Liver (tissue), 9 donors: Measurements from ENCODE around the gene MCU. TPM values are rescaled to one million over a fixed set of nuclear protein-coding genes. Genes with fewer than 3 reads are reported as not detected.

Experiments used
- DNase-seq: peaks from one replicate; pipeline ENCODE4 v3.0.0-alpha.2; 2017; ENCODE audit warnings: low spot score
- H3K27ac ChIP-seq, 2 donors: one replicate each; pipeline ENCODE4 v1.7.0; 2013; ENCODE audit warnings: inconsistent platforms in 2 of 2, low read length in 2 of 2, control low read depth in 1 of 2, low read depth in 1 of 2, mild to moderate bottlenecking in 1 of 2
- H3K27me3 ChIP-seq, 4 donors: one replicate each; pipeline versions ENCODE4 v1.6.1 to v1.7.0; 2013; ENCODE audit warnings: low read length in 3 of 4, inconsistent platforms in 1 of 4, mild to moderate bottlenecking in 1 of 4, moderate library complexity in 1 of 4; ENCODE audit not compliant: control insufficient read depth in 4 of 4, insufficient read depth in 4 of 4
- H3K36me3 ChIP-seq, 4 donors: one replicate each; pipeline versions ENCODE4 v1.6.1 to v1.7.0; 2013; ENCODE audit warnings: low read length in 3 of 4, mild to moderate bottlenecking in 3 of 4, low read depth in 1 of 4, moderate library complexity in 1 of 4; ENCODE audit not compliant: control insufficient read depth in 4 of 4, insufficient read depth in 3 of 4
- H3K4me1 ChIP-seq, 4 donors: one replicate each; pipeline versions ENCODE4 v1.6.1 to v1.7.0; 2013; ENCODE audit warnings: low read length in 3 of 4, mild to moderate bottlenecking in 3 of 4, moderate library complexity in 1 of 4; ENCODE audit not compliant: control insufficient read depth in 4 of 4, insufficient read depth in 4 of 4
- H3K4me3 ChIP-seq, 3 donors: one replicate each; pipeline versions ENCODE4 v1.6.1 to v1.7.0; 2013; ENCODE audit warnings: low read length in 3 of 3, control low read depth in 1 of 3, low read depth in 1 of 3, mild to moderate bottlenecking in 1 of 3
- H3K9ac ChIP-seq, 2 donors: one replicate each; pipeline ENCODE4 v1.7.0; 2013; ENCODE audit warnings: low read length in 2 of 2, mild to moderate bottlenecking in 2 of 2, moderate library complexity in 2 of 2, control low read depth in 1 of 2, low read depth in 1 of 2
- H3K9me3 ChIP-seq, 4 donors: one replicate each; pipeline versions ENCODE4 v1.6.1 to v1.7.0; 2013; ENCODE audit warnings: low read length in 3 of 4; ENCODE audit not compliant: control insufficient read depth in 4 of 4
- ATF3 ChIP-seq: IDR thresholded peaks from 2 replicates; pipeline ENCODE4 v1.6.1; 2016; ENCODE audit warnings: antibody characterized with exemption
- EGR1 ChIP-seq, 2 donors: IDR thresholded peaks; 2 replicates each; pipeline ENCODE4 v1.6.1; 2016 to 2018; ENCODE audit warnings: antibody characterized with exemption in 2 of 2, low read depth in 2 of 2
- FOXA1 ChIP-seq: IDR thresholded peaks from 2 replicates; pipeline ENCODE4 v1.6.1; 2016; ENCODE audit warnings: antibody characterized with exemption
- FOXA2 ChIP-seq: IDR thresholded peaks from 2 replicates; pipeline ENCODE4 v1.6.1; 2016; ENCODE audit warnings: antibody characterized with exemption
- GABPA ChIP-seq, 2 donors: IDR thresholded peaks in 1 of 2; conservative IDR thresholded peaks in 1 of 2; 2 replicates each; pipeline ENCODE4 v1.6.1; 2016; ENCODE audit warnings: antibody characterized with exemption in 2 of 2, mild to moderate bottlenecking in 1 of 2, moderate library complexity in 1 of 2
- HNF4A ChIP-seq, 2 donors: conservative IDR thresholded peaks; 2 replicates each; pipeline ENCODE4 v1.6.1; 2016; ENCODE audit warnings: antibody characterized with exemption in 2 of 2, mild to moderate bottlenecking in 2 of 2
- HNF4G ChIP-seq: IDR thresholded peaks from 2 replicates; pipeline ENCODE4 v1.6.1; 2016; ENCODE audit warnings: antibody characterized with exemption
- JUND ChIP-seq, 2 donors: IDR thresholded peaks; 2 replicates each; pipeline ENCODE4 v1.6.1; 2016; ENCODE audit warnings: antibody characterized with exemption in 2 of 2
- RAD21 ChIP-seq, 2 donors: IDR thresholded peaks; 2 replicates each; pipeline ENCODE4 v1.6.1; 2016; ENCODE audit warnings: antibody characterized with exemption in 2 of 2, mild to moderate bottlenecking in 2 of 2
- SP1 ChIP-seq: IDR thresholded peaks from 2 replicates; pipeline ENCODE4 v1.6.1; 2018; ENCODE audit warnings: antibody characterized with exemption, mild to moderate bottlenecking
- TAF1 ChIP-seq: conservative IDR thresholded peaks from 2 replicates; pipeline ENCODE4 v1.6.1; 2016; ENCODE audit warnings: antibody characterized with exemption, mild to moderate bottlenecking
- YY1 ChIP-seq: IDR thresholded peaks from 2 replicates; pipeline ENCODE4 v1.6.1; 2016; ENCODE audit warnings: antibody characterized with exemption, mild to moderate bottlenecking
- WGBS: extraction: QIAGEN DNeasy Blood & Tissue Kit; methylation state at CpG from one replicate; pipeline ENCODE4 v1.1.7; 2013; 5-methylcytosine and 5-hydroxymethylcytosine counted together
- polyA plus RNA-seq, 2 donors: library from polyadenylated mRNA; stranded (reverse) in 1 of 2; unstranded in 1 of 2; fragments of 200-250 nt in 1 of 2; fragments of >200 nt in 1 of 2; fragmentation: Nextera tagmentation in 1 of 2; extraction: Ambion mirVana in 1 of 2; gene quantifications; one replicate each; pipeline versions ENCODE4 v1.2.1 to v1.2.3, GENCODE V29; 2013 to 2015
- total RNA-seq, 2 donors: library from RNA; depleted of rRNA; stranded (reverse); fragments of >200 nt; gene quantifications; one replicate each; pipeline ENCODE4 v1.2.3, GENCODE V29; 2014
- TF ChIP-seq, protein P1 (sequence below): fragments of 150-350 bp; IDR thresholded peaks from 2 replicates; pipeline ENCODE4 v1.5.1; 2017; ENCODE audit warnings: improper control_type of control experiment, low read depth, low read length; ENCODE audit not compliant: missing input control
- TF ChIP-seq, protein P2 (sequence below): IDR thresholded peaks from 2 replicates; pipeline ENCODE4 v1.6.1; 2016; ENCODE audit warnings: antibody characterized with exemption, mild to moderate bottlenecking
- TF ChIP-seq, protein P3 (sequence below): IDR thresholded peaks from 2 replicates; pipeline ENCODE4 v1.6.1; 2016; ENCODE audit warnings: antibody characterized with exemption
- TF ChIP-seq, protein P4 (sequence below): IDR thresholded peaks from 2 replicates; pipeline ENCODE4 v1.6.1; 2016; ENCODE audit warnings: antibody characterized with exemption
- donor health status: healthy.
- donor health status: healthy.
- donor health status: healthy.
- donor health status: healthy.
- donor health status: healthy.

The MCU gene
- total and polyA plus RNA-seq, 4 donors, result 6.4 to 13.0 (median 8.8) TPM

GRCh38 chr10:72762042-72762441 is 70.1 kb downstream of the MCU start:
- H3K4me3 ChIP-seq, result no peak overlapping the region
- no peaks in the 10 kb centered on the region for H3K4me1 ChIP-seq
- DNase-seq, result no peak
- no peak for TF ChIP-seq FOXA1
- TF ChIP-seq, protein P1, sequence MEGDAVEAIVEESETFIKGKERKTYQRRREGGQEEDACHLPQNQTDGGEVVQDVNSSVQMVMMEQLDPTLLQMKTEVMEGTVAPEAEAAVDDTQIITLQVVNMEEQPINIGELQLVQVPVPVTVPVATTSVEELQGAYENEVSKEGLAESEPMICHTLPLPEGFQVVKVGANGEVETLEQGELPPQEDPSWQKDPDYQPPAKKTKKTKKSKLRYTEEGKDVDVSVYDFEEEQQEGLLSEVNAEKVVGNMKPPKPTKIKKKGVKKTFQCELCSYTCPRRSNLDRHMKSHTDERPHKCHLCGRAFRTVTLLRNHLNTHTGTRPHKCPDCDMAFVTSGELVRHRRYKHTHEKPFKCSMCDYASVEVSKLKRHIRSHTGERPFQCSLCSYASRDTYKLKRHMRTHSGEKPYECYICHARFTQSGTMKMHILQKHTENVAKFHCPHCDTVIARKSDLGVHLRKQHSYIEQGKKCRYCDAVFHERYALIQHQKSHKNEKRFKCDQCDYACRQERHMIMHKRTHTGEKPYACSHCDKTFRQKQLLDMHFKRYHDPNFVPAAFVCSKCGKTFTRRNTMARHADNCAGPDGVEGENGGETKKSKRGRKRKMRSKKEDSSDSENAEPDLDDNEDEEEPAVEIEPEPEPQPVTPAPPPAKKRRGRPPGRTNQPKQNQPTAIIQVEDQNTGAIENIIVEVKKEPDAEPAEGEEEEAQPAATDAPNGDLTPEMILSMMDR, result no peak
- no peak for TF ChIP-seq YY1
- TF ChIP-seq HNF4G, result no peak
- no peak for TF ChIP-seq JUND (IDR thresholded peaks at IDR 0.05)
- no peak overlapping the region for H3K9ac ChIP-seq
- no peak overlapping the region for H3K27ac ChIP-seq
- no peaks in the 10 kb centered on the region for H3K27me3 ChIP-seq
- H3K36me3 ChIP-seq, result peaks cover 0 to 3% (median 0%) of the 10 kb centered on the region in 4 donors
- peaks cover 0 to 10% (median 0%) of the 10 kb centered on the region in 4 donors for H3K9me3 ChIP-seq

- Histone ChIP-seq H3K27me3 (no peaks in the 10 kb centered on the region), H3K27ac (no peak overlapping the region), H3K4me3 (no peak overlapping the region), H3K36me3 (peaks cover 0 to 3% (median 0%) of the 10 kb centered on the region in 4 donors), H3K9me3 (peaks cover 0 to 10% (median 0%) of the 10 kb centered on the region in 4 donors), H3K4me1 (no peaks in the 10 kb centered on the region), H3K9ac (no peak overlapping the region)
- TF ChIP-seq FOXA2 (no peak), RAD21 (IDR thresholded peaks at IDR 0.05) (no peak), EGR1 (IDR thresholded peaks at IDR 0.05; ENCODE audit: low read depth in 2 of 2) (no peak), GABPA (IDR thresholded peaks at IDR 0.05 in 1 of 2, conservative IDR thresholded peaks at IDR 0.05 in 1 of 2) (no peak), HNF4G (no peak), YY1 (no peak), SP1 (no peak), HNF4A (conservative IDR thresholded peaks at IDR 0.05) (no peak), TAF1 (no peak), ATF3 (no peak), JUND (IDR thresholded peaks at IDR 0.05) (no peak)
- TF ChIP-seq, protein P2, sequence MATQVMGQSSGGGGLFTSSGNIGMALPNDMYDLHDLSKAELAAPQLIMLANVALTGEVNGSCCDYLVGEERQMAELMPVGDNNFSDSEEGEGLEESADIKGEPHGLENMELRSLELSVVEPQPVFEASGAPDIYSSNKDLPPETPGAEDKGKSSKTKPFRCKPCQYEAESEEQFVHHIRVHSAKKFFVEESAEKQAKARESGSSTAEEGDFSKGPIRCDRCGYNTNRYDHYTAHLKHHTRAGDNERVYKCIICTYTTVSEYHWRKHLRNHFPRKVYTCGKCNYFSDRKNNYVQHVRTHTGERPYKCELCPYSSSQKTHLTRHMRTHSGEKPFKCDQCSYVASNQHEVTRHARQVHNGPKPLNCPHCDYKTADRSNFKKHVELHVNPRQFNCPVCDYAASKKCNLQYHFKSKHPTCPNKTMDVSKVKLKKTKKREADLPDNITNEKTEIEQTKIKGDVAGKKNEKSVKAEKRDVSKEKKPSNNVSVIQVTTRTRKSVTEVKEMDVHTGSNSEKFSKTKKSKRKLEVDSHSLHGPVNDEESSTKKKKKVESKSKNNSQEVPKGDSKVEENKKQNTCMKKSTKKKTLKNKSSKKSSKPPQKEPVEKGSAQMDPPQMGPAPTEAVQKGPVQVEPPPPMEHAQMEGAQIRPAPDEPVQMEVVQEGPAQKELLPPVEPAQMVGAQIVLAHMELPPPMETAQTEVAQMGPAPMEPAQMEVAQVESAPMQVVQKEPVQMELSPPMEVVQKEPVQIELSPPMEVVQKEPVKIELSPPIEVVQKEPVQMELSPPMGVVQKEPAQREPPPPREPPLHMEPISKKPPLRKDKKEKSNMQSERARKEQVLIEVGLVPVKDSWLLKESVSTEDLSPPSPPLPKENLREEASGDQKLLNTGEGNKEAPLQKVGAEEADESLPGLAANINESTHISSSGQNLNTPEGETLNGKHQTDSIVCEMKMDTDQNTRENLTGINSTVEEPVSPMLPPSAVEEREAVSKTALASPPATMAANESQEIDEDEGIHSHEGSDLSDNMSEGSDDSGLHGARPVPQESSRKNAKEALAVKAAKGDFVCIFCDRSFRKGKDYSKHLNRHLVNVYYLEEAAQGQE, result no peak
- TF ChIP-seq, protein P1, result no peak
- TF ChIP-seq, protein P3, sequence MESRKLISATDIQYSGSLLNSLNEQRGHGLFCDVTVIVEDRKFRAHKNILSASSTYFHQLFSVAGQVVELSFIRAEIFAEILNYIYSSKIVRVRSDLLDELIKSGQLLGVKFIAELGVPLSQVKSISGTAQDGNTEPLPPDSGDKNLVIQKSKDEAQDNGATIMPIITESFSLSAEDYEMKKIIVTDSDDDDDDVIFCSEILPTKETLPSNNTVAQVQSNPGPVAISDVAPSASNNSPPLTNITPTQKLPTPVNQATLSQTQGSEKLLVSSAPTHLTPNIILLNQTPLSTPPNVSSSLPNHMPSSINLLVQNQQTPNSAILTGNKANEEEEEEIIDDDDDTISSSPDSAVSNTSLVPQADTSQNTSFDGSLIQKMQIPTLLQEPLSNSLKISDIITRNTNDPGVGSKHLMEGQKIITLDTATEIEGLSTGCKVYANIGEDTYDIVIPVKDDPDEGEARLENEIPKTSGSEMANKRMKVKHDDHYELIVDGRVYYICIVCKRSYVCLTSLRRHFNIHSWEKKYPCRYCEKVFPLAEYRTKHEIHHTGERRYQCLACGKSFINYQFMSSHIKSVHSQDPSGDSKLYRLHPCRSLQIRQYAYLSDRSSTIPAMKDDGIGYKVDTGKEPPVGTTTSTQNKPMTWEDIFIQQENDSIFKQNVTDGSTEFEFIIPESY, result no peak
- TF ChIP-seq, protein P4, sequence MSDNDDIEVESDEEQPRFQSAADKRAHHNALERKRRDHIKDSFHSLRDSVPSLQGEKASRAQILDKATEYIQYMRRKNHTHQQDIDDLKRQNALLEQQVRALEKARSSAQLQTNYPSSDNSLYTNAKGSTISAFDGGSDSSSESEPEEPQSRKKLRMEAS, result no peak
- 96% methylated on average over 3 of the region's 3 CpGs for WGBS
- no peak for DNase-seq
Measured at GRCh38 chr10:72763201-72763600, 71.3 kb downstream of the MCU start.
